Neural progenitor cell (in vitro differentiated cells): ENCODE data around the gene RNU4-1. TPM values are rescaled to one million over a fixed set of nuclear protein-coding genes. Genes with fewer than 3 reads are reported as not detected.
A peak's percentile ranks its signal among the peaks of the same experiment; 100 is the strongest.

ENCODE experiments used
- DNase-seq: peaks from one replicate; pipeline ENCODE4 v3.0.0-alpha.2; 2016; ENCODE audit warnings: low spot score
- H2AFZ ChIP-seq: fragments of 200-600 bp; sonication (generic); replicated peaks from 2 replicates; pipeline ENCODE4 v1.6.1; 2016; ENCODE audit warnings: antibody characterized with exemption
- H3F3A ChIP-seq: fragments of 200-600 bp; sonication (generic); 2 replicates; pipeline ENCODE4 v1.6.1; 2016; ENCODE audit warnings: antibody characterized with exemption, low read depth
- H3K27ac ChIP-seq: fragments of 200-600 bp; sonication (generic); 2 replicates; pipeline ENCODE4 v1.5.1; 2016; ENCODE audit warnings: mild to moderate bottlenecking
- H3K27me3 ChIP-seq: fragments of 200-600 bp; sonication (generic); 2 replicates; pipeline ENCODE4 v1.6.1; 2016; ENCODE audit warnings: mild to moderate bottlenecking, moderate library complexity
- H3K36me3 ChIP-seq: fragments of 200-600 bp; sonication (generic); 2 replicates; pipeline ENCODE4 v1.5.1; 2016
- H3K4me1 ChIP-seq: fragments of 200-600 bp; sonication (generic); 2 replicates; pipeline ENCODE4 v1.6.1; 2016; ENCODE audit warnings: mixed run types
- H3K4me2 ChIP-seq: fragments of 200-600 bp; sonication (generic); 2 replicates; pipeline ENCODE4 v1.6.1; 2016
- H3K4me3 ChIP-seq: fragments of 200-600 bp; sonication (generic); 2 replicates; pipeline ENCODE4 v1.5.1; 2016
- H3K79me2 ChIP-seq: fragments of 200-600 bp; sonication (generic); 2 replicates; pipeline ENCODE4 v1.6.1; 2016; ENCODE audit warnings: low read depth
- H3K9ac ChIP-seq: fragments of 200-600 bp; sonication (generic); 2 replicates; pipeline ENCODE4 v1.6.1; 2016
- H3K9me3 ChIP-seq: fragments of 200-600 bp; sonication (generic); 2 replicates; pipeline ENCODE4 v1.5.1; 2016; ENCODE audit warnings: low read depth
- H4K20me1 ChIP-seq: fragments of 200-600 bp; sonication (generic); 2 replicates; pipeline ENCODE4 v1.6.1; 2016; ENCODE audit warnings: low read depth
- H3K27ac Mint-ChIP-seq: 3 replicates; pipeline ENCODE4 v1.8.0; 2021; ENCODE audit warnings: mixed read lengths
- H3K27me3 Mint-ChIP-seq: 2 replicates; pipeline ENCODE4 v1.8.0; 2022; ENCODE audit warnings: low read depth, mild to moderate bottlenecking, inconsistent platforms, moderate library complexity, mixed read lengths; ENCODE audit not compliant: insufficient read depth
- H3K36me3 Mint-ChIP-seq: 3 replicates; pipeline ENCODE4 v1.8.0; 2021; ENCODE audit warnings: mixed read lengths
- H3K4me1 Mint-ChIP-seq: 3 replicates; pipeline ENCODE4 v1.8.0; 2021; ENCODE audit warnings: mixed read lengths
- H3K4me3 Mint-ChIP-seq: 3 replicates; pipeline ENCODE4 v1.8.0; 2021; ENCODE audit warnings: mild to moderate bottlenecking, moderate library complexity, mixed read lengths
- H3K9me3 Mint-ChIP-seq: 3 replicates; pipeline ENCODE4 v1.8.0; 2020; ENCODE audit warnings: mixed read lengths
- CTCF ChIP-seq: fragments of 200-600 bp; sonication (generic); IDR thresholded peaks from 2 replicates; pipeline ENCODE4 v1.5.1; 2017; ENCODE audit warnings: antibody characterized with exemption, mild to moderate bottlenecking
- EZH2 ChIP-seq: fragments of 200-600 bp; sonication (generic); IDR thresholded peaks from 2 replicates; pipeline ENCODE4 v1.6.1; 2017; ENCODE audit warnings: antibody characterized with exemption, mild to moderate bottlenecking, moderate library complexity
- EZH2phosphoT487 ChIP-seq: fragments of 200-600 bp; sonication (generic); IDR thresholded peaks from 2 replicates; pipeline ENCODE4 v1.6.1; 2017; ENCODE audit warnings: antibody characterized with exemption
- total RNA-seq: library from RNA; depleted of rRNA; stranded (reverse); fragments of >200 nt; gene quantifications from 2 replicates; pipeline ENCODE4 v1.2.3, GENCODE V29; 2015; ENCODE audit warnings: low replicate concordance

Gene RNU4-1
- total RNA-seq, 1 donor from 2014 or later, result under 0.01 TPM

- Histone ChIP-seq H3K27me3 (no peaks in the 10 kb centered on the region), H3K36me3 (no peaks in the 10 kb centered on the region), H2AFZ (no peak overlapping the region), H3K4me3 (no peak overlapping the region), H3K9me3 (no peaks in the 10 kb centered on the region), H3K27ac (no peak overlapping the region), H3F3A (no peaks in the 10 kb centered on the region), H4K20me1 (no peaks in the 10 kb centered on the region), H3K79me2 (no peaks in the 10 kb centered on the region), H3K4me2 (no peak overlapping the region), H3K4me1 (no peaks in the 10 kb centered on the region), H3K9ac (no peak overlapping the region)
- Mint-ChIP-seq H3K9me3 (peaks cover 4% of the 10 kb centered on the region), H3K36me3 (no peaks in the 10 kb centered on the region), H3K4me1 (peaks cover 9% of the 10 kb centered on the region), H3K4me3 (no peak overlapping the region), H3K27ac (no peak overlapping the region), H3K27me3 (peaks cover 13% of the 10 kb centered on the region)
- TF ChIP-seq EZH2phosphoT487, result no peak
- no peak for TF ChIP-seq EZH2
- TF ChIP-seq CTCF, result no peak
- DNase-seq, result no peak
Observed at GRCh38 chr12:120284381-120284780, 8.7 kb downstream of the RNU4-1 start.

GRCh38 chr12:120283318-120283717 is 9.7 kb downstream of the RNU4-1 start:
- Histone ChIP-seq H3K27me3 (no peaks in the 10 kb centered on the region), H3K9ac (no peak overlapping the region), H3K4me1 (no peaks in the 10 kb centered on the region), H3K4me2 (no peak overlapping the region), H3K79me2 (no peaks in the 10 kb centered on the region), H4K20me1 (no peaks in the 10 kb centered on the region), H3K27ac (no peak overlapping the region), H3K36me3 (no peaks in the 10 kb centered on the region), H3K9me3 (no peaks in the 10 kb centered on the region), H2AFZ (peak overlapping the region; percentile 34), H3K4me3 (no peak overlapping the region), H3F3A (no peaks in the 10 kb centered on the region)
- H3K4me1 Mint-ChIP-seq, result peaks cover 9% of the 10 kb centered on the region
- H3K4me3 Mint-ChIP-seq, result no peak overlapping the region
- peaks cover 11% of the 10 kb centered on the region for H3K9me3 Mint-ChIP-seq
- H3K27ac Mint-ChIP-seq, result no peak overlapping the region
- no peak for TF ChIP-seq EZH2
- no peak for TF ChIP-seq EZH2phosphoT487
- TF ChIP-seq CTCF, result no peak
- no peak for DNase-seq
- peaks cover 2% of the 10 kb centered on the region for H3K36me3 Mint-ChIP-seq
- H3K27me3 Mint-ChIP-seq, result peaks cover 13% of the 10 kb centered on the region

GRCh38 chr12:120278137-120279069 is 14.6 kb downstream of the RNU4-1 start:
- H3K9ac ChIP-seq, result no peak overlapping the region
- no peak overlapping the region for H2AFZ ChIP-seq
- H3K4me2 ChIP-seq, result no peak overlapping the region
- TF ChIP-seq EZH2phosphoT487 (no peak), EZH2 (no peak), CTCF (no peak)
- H4K20me1 ChIP-seq, result no peaks in the 10 kb centered on the region
- no peaks in the 10 kb centered on the region for H3K4me1 ChIP-seq
- H3K9me3 Mint-ChIP-seq, result peaks cover 15% of the 10 kb centered on the region
- H3K27me3 Mint-ChIP-seq, result peaks cover 4% of the 10 kb centered on the region
- H3K4me1 Mint-ChIP-seq, result no peaks in the 10 kb centered on the region
- H3K4me3 ChIP-seq, result no peak overlapping the region
- H3F3A ChIP-seq, result no peaks in the 10 kb centered on the region
- peak; percentile 0 for DNase-seq
- H3K27ac ChIP-seq, result no peak overlapping the region
- no peaks in the 10 kb centered on the region for H3K36me3 ChIP-seq
- H3K79me2 ChIP-seq, result no peaks in the 10 kb centered on the region
- H3K9me3 ChIP-seq, result no peaks in the 10 kb centered on the region
- H3K36me3 Mint-ChIP-seq, result peaks cover 2% of the 10 kb centered on the region
- no peak overlapping the region for H3K27ac Mint-ChIP-seq
- no peaks in the 10 kb centered on the region for H3K27me3 ChIP-seq
- H3K4me3 Mint-ChIP-seq, result peak overlapping the region; percentile 27
